CD14-positive monocyte (primary cell): ENCODE measurements around the gene KCNE1. TPM values are rescaled to one million over a fixed set of nuclear protein-coding genes. Genes with fewer than 3 reads are reported as not detected.

ENCODE experiments used
- DNase-seq, 3 donors: peaks; one replicate each; pipeline ENCODE4 v3.0.0-alpha.2; 2011 to 2022
- H2AFZ ChIP-seq: 2 replicates; pipeline ENCODE4 v1.6.0; 2012; ENCODE audit warnings: mild to moderate bottlenecking, low read depth, low read length, inconsistent platforms; ENCODE audit not compliant: insufficient read depth, poor library complexity, severe bottlenecking
- H3K27ac ChIP-seq, 2 donors: 1 replicate in 1 of 2; 2 replicates in 1 of 2; pipeline ENCODE4 v1.5.1; 2012 to 2013; ENCODE audit warnings: low read length in 2 of 2, control low read depth in 1 of 2, inconsistent platforms in 1 of 2, low read depth in 1 of 2, mild to moderate bottlenecking in 1 of 2
- H3K27me3 ChIP-seq, 2 donors: one replicate each; pipeline versions ENCODE4 v1.6.0 to v1.6.1; 2011 to 2013; ENCODE audit warnings: low read length in 2 of 2; ENCODE audit not compliant: control insufficient read depth in 2 of 2, insufficient read depth in 2 of 2
- H3K36me3 ChIP-seq, 2 donors: replicated peaks in 1 of 2; 1 replicate in 1 of 2; 2 replicates in 1 of 2; pipeline versions ENCODE4 v1.5.1 to v1.6.1; 2012 to 2013; ENCODE audit warnings: low read length in 2 of 2, control low read depth in 1 of 2, inconsistent platforms in 1 of 2, mild to moderate bottlenecking in 1 of 2; ENCODE audit not compliant: insufficient read depth in 2 of 2, control insufficient read depth in 1 of 2
- H3K4me1 ChIP-seq, 2 donors: 1 replicate in 1 of 2; 2 replicates in 1 of 2; pipeline versions ENCODE4 v1.5.1 to v1.6.1; 2012 to 2013; ENCODE audit warnings: low read length in 2 of 2, control low read depth in 1 of 2, inconsistent platforms in 1 of 2, mild to moderate bottlenecking in 1 of 2, moderate library complexity in 1 of 2; ENCODE audit not compliant: insufficient read depth in 2 of 2, control insufficient read depth in 1 of 2
- H3K4me2 ChIP-seq: replicated peaks from 2 replicates; pipeline ENCODE3; 2012; ENCODE audit warnings: low read length, moderate library complexity, mild to moderate bottlenecking; ENCODE audit not compliant: poor library complexity, severe bottlenecking; ENCODE audit errors: extremely low read depth
- H3K4me3 ChIP-seq, 3 experiments: fragments of 200-600 bp in 1 of 3; sonication (generic) in 1 of 3; replicated peaks in 1 of 3; 1 replicate in 2 of 3; 2 replicates in 1 of 3; pipeline ENCODE4 v1.5.1; 2011 to 2013; ENCODE audit warnings: low read length in 3 of 3, mild to moderate bottlenecking in 3 of 3, control low read depth in 2 of 3, low read depth in 2 of 3, inconsistent platforms in 1 of 3, moderate library complexity in 1 of 3
- H3K79me2 ChIP-seq: 2 replicates; pipeline ENCODE4 v1.6.0; 2012; ENCODE audit warnings: mild to moderate bottlenecking, control low read depth, inconsistent platforms, low read length, moderate library complexity; ENCODE audit not compliant: insufficient read depth
- H3K9ac ChIP-seq: 2 replicates; pipeline ENCODE4 v1.6.0; 2017; ENCODE audit warnings: low read length, mild to moderate bottlenecking; ENCODE audit not compliant: insufficient read depth, poor library complexity, severe bottlenecking
- H3K9me3 ChIP-seq, 2 donors: replicated peaks in 1 of 2; 1 replicate in 1 of 2; 2 replicates in 1 of 2; pipeline versions ENCODE4 v1.5.1 to v1.6.1; 2012 to 2013; ENCODE audit warnings: low read length in 2 of 2, control low read depth in 1 of 2; ENCODE audit not compliant: control insufficient read depth in 1 of 2, insufficient read depth in 1 of 2
- H4K20me1 ChIP-seq: 2 replicates; pipeline ENCODE4 v1.6.0; 2012; ENCODE audit warnings: mild to moderate bottlenecking, low read length, control low read depth, moderate library complexity; ENCODE audit not compliant: insufficient read depth
- H3K27ac Mint-ChIP-seq, 7 donors: one replicate each; pipeline ENCODE4 v1.8.0; 2020; ENCODE audit warnings: mild to moderate bottlenecking in 7 of 7, mixed read lengths in 7 of 7, moderate library complexity in 6 of 7, inconsistent platforms in 2 of 7
- H3K27me3 Mint-ChIP-seq, 3 donors: one replicate each; pipeline ENCODE4 v1.8.0; 2021 to 2022; ENCODE audit warnings: low read depth in 3 of 3, mild to moderate bottlenecking in 3 of 3, mixed read lengths in 3 of 3, moderate library complexity in 3 of 3, inconsistent platforms in 1 of 3
- H3K36me3 Mint-ChIP-seq, 2 donors: one replicate each; pipeline ENCODE4 v1.8.0; 2020; ENCODE audit warnings: mixed read lengths in 2 of 2, inconsistent platforms in 1 of 2, mild to moderate bottlenecking in 1 of 2
- H3K4me1 Mint-ChIP-seq: one replicate; pipeline ENCODE4 v1.8.0; 2020; ENCODE audit warnings: mild to moderate bottlenecking, mixed read lengths
- H3K4me3 Mint-ChIP-seq, 2 donors: one replicate each; pipeline ENCODE4 v1.8.0; 2020; ENCODE audit warnings: mild to moderate bottlenecking in 2 of 2, mixed read lengths in 2 of 2, moderate library complexity in 1 of 2
- H3K9me3 Mint-ChIP-seq, 7 donors: one replicate each; pipeline ENCODE4 v1.8.0; 2020 to 2022; ENCODE audit warnings: mixed read lengths in 7 of 7, mild to moderate bottlenecking in 6 of 7, moderate library complexity in 6 of 7, inconsistent platforms in 2 of 7
- WGBS: methylation state at CpG from one replicate; pipeline ENCODE4 v1.1.5; 2013; ENCODE audit warnings: missing lambda C conversion rate; ENCODE audit not compliant: insufficient coverage; 5-methylcytosine and 5-hydroxymethylcytosine counted together
- intact Hi-C, 2 donors: fragments of 100-400 bp; cut with micrococcal nuclease; formaldehyde crosslinking; loops; one replicate each; pipeline versions ENCODE4 v1.15.0 to v1.15.1; 2023
- polyA plus RNA-seq, 3 donors: library from polyadenylated mRNA; depleted of rRNA in 1 of 3; unstranded in 2 of 3; stranded (reverse) in 1 of 3; fragments of 300-500 nt in 2 of 3; fragments of >200 nt in 1 of 3; fragmentation: Illumina TruSeq in 2 of 3; gene quantifications; 1 replicate in 2 of 3; 2 replicates in 1 of 3; pipeline ENCODE4 v1.2.3, GENCODE V29; 2012 to 2021
- TF ChIP-seq, protein P1 (sequence below): fragments of 200-600 bp; IDR thresholded peaks from one replicate; pipeline ENCODE4 v1.8.0; 2022; ENCODE audit warnings: antibody characterized with exemption, mild to moderate bottlenecking

KCNE1 gene
- polyA plus RNA-seq, 3 donors: 1.5 to 15.9 (median 3.2) TPM

DNA sequence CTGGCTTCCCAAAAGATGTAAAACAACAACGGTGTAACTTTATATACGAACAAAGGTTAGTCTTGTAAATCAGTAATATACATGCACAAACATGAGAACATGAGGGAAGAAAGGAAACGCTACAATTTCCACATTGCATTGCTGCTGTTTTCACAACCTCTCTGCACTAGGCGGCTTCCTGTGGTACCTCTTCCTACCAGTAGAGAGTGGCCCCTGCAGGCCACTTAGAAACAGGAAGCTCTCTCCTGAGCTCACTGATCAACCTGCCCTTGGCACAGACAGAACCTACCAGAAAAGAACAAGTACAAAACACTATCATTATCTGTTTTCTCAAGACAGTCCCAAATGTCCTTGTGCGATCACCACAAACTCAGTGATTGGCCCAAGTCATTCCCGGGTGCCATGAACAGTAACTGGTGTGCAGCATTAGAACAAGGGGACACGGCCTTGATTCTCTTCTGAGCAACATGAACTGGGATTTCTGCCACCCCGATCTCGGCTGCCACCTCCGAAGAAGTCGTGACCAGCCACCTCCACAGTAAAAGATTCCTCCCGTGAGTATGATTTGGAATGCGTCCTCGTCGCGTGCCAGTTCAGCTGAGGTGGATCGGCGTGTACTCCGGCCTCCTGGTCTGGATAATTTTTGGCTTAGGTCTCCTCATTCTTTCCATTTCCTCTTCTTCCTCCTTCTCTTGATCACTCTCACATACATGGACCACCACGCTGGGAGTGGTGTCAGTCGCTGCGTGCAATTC, 5.7 kb upstream of the KCNE1 start:
- Mint-ChIP-seq H3K4me1 (peaks cover 80% of the 10 kb centered on the region), H3K36me3 (peaks cover 15 to 30% of the 10 kb centered on the region in 2 donors), H3K9me3 (no peaks in the 10 kb centered on the region), H3K27me3 (peaks cover 0 to 2% (median 0%) of the 10 kb centered on the region in 3 donors), H3K27ac (peak overlapping the region; percentile 81 to 93 (median 89)), H3K4me3 (peak overlapping the region; percentile 21 to 46)
- H3K9me3 ChIP-seq: no peaks in the 10 kb centered on the region
- peaks cover 77 to 78% of the 10 kb centered on the region in 2 donors for H3K4me1 ChIP-seq
- H3K4me2 ChIP-seq: peak overlapping the region; percentile 48
- H3K27me3 ChIP-seq: no peaks in the 10 kb centered on the region
- TF ChIP-seq, protein P1, sequence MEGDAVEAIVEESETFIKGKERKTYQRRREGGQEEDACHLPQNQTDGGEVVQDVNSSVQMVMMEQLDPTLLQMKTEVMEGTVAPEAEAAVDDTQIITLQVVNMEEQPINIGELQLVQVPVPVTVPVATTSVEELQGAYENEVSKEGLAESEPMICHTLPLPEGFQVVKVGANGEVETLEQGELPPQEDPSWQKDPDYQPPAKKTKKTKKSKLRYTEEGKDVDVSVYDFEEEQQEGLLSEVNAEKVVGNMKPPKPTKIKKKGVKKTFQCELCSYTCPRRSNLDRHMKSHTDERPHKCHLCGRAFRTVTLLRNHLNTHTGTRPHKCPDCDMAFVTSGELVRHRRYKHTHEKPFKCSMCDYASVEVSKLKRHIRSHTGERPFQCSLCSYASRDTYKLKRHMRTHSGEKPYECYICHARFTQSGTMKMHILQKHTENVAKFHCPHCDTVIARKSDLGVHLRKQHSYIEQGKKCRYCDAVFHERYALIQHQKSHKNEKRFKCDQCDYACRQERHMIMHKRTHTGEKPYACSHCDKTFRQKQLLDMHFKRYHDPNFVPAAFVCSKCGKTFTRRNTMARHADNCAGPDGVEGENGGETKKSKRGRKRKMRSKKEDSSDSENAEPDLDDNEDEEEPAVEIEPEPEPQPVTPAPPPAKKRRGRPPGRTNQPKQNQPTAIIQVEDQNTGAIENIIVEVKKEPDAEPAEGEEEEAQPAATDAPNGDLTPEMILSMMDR: peak; percentile 75
- peak overlapping the region; percentile 43 for H2AFZ ChIP-seq
- H3K36me3 ChIP-seq: no peaks in the 10 kb centered on the region
- intact Hi-C loops: no loop called here
- H4K20me1 ChIP-seq: no peaks in the 10 kb centered on the region
- WGBS: 88% methylated on average over 18 of the region's 22 CpGs
- peak; percentile 68 to 86 (median 82) for DNase-seq
- no peak overlapping the region for H3K9ac ChIP-seq
- peaks cover 10% of the 10 kb centered on the region for H3K79me2 ChIP-seq
- peak overlapping the region in 1 of 3 experiments; percentile 29 for H3K4me3 ChIP-seq
- peak overlapping the region; percentile 54 to 82 for H3K27ac ChIP-seq

GRCh38 chr21:34517039-34517438, 5.0 kb upstream of the KCNE1 start:
- no CpG with 5 or more reads among the region's 5 CpGs for WGBS
- peak overlapping the region; percentile 54 to 82 for H3K27ac ChIP-seq
- peaks cover 10% of the 10 kb centered on the region for H3K79me2 ChIP-seq
- Mint-ChIP-seq H3K4me3 (peak overlapping the region in 1 of 2 donors; percentile 46), H3K4me1 (peaks cover 77% of the 10 kb centered on the region), H3K27me3 (peaks cover 0 to 2% (median 0%) of the 10 kb centered on the region in 3 donors), H3K36me3 (peaks cover 13 to 30% of the 10 kb centered on the region in 2 donors), H3K27ac (peak overlapping the region; percentile 80 to 91 (median 87)), H3K9me3 (no peaks in the 10 kb centered on the region)
- peaks cover 77 to 78% of the 10 kb centered on the region in 2 donors for H3K4me1 ChIP-seq
- intact Hi-C loops: no loop called here
- H3K36me3 ChIP-seq: no peaks in the 10 kb centered on the region
- peak overlapping the region in 1 of 3 experiments; percentile 29 for H3K4me3 ChIP-seq
- no peak overlapping the region for H3K9ac ChIP-seq
- no peaks in the 10 kb centered on the region for H3K9me3 ChIP-seq
- H3K4me2 ChIP-seq: peak overlapping the region; percentile 48
- no peak overlapping the region for H2AFZ ChIP-seq
- H3K27me3 ChIP-seq: no peaks in the 10 kb centered on the region
- TF ChIP-seq, protein P1: no peak
- no peak for DNase-seq
- no peaks in the 10 kb centered on the region for H4K20me1 ChIP-seq
